Measurements from ENCODE around the gene PI4K2A. TPM values are rescaled to one million over a fixed set of nuclear protein-coding genes. Genes with fewer than 3 reads are reported as not detected.

The PI4K2A gene
- total RNA-seq, 4 donors from 2014 or later, result 11.6 to 23.5 (median 19.4) TPM

DNA sequence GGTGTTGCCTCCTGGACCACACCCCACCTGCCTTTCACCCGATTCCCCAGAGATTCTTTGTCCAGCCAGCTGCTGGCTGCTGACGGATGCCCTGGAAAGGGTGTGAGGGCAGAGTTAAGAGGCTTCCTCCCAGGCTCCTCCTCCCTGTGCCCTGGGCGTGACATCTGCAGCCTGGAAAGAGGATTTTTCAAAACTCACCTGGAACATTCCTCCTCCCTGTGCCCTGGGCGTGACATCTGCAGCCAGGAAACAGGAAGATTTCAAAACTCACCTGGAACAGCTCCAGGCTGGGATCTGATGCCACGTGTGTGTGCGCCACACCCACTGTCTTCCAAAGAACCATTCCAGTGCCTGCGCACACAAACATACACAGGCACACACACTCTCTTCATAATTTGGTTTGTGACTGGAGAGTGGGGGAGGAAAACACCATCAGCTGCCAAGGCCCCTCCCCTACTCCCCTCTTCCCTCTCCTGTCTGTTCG is 78.2 kb downstream of the PI4K2A start:
- Histone ChIP-seq H3K4me3 (no peak overlapping the region), H3K36me3 (no peaks in the 10 kb centered on the region), H3K27me3 (no peaks in the 10 kb centered on the region), H3K4me1 (peaks cover 0 to 37% (median 7%) of the 10 kb centered on the region in 4 donors), H3K9me3 (no peaks in the 10 kb centered on the region), H3K27ac (peak overlapping the region in 3 of 4 donors; percentile 54 to 89 (median 59))
- DNase-seq, result peak in 2 of 3 donors; percentile 88 to 93
- TF ChIP-seq POLR2A (IDR thresholded peaks at IDR 0.05), result peak in 1 of 2 donors; percentile 69
- TF ChIP-seq, protein P1, sequence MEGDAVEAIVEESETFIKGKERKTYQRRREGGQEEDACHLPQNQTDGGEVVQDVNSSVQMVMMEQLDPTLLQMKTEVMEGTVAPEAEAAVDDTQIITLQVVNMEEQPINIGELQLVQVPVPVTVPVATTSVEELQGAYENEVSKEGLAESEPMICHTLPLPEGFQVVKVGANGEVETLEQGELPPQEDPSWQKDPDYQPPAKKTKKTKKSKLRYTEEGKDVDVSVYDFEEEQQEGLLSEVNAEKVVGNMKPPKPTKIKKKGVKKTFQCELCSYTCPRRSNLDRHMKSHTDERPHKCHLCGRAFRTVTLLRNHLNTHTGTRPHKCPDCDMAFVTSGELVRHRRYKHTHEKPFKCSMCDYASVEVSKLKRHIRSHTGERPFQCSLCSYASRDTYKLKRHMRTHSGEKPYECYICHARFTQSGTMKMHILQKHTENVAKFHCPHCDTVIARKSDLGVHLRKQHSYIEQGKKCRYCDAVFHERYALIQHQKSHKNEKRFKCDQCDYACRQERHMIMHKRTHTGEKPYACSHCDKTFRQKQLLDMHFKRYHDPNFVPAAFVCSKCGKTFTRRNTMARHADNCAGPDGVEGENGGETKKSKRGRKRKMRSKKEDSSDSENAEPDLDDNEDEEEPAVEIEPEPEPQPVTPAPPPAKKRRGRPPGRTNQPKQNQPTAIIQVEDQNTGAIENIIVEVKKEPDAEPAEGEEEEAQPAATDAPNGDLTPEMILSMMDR (IDR thresholded peaks at IDR 0.05), result no peak

DNA sequence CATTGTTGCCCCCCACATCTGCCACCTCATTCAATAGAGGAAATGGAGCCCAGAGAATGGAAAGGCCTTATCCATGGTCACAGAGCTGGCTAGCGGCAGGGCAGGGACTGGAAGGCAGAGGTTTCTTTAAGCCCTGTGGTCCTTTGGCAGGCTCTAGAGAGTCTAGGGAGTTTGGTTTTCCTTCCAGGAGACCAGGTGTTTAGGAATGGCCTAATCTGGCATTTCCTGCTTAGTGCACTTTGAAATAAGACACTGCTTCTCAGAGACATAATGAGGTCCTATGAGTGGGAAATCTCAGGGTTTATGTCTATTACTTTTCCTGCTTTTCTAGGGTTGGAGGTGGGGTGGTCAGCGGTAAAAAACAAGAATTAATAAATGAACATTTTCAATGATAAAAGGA is 79.1 kb downstream of the PI4K2A start:
- TF ChIP-seq POLR2A (IDR thresholded peaks at IDR 0.05), result no peak
- TF ChIP-seq, protein P1 (IDR thresholded peaks at IDR 0.05), result no peak
- Histone ChIP-seq H3K27ac (peak overlapping the region in 3 of 4 donors; percentile 36 to 89 (median 54)), H3K4me1 (peaks cover 0 to 44% (median 3%) of the 10 kb centered on the region in 4 donors), H3K9me3 (no peaks in the 10 kb centered on the region), H3K36me3 (no peaks in the 10 kb centered on the region), H3K27me3 (no peaks in the 10 kb centered on the region), H3K4me3 (no peak overlapping the region)
- no peak for DNase-seq

DNA sequence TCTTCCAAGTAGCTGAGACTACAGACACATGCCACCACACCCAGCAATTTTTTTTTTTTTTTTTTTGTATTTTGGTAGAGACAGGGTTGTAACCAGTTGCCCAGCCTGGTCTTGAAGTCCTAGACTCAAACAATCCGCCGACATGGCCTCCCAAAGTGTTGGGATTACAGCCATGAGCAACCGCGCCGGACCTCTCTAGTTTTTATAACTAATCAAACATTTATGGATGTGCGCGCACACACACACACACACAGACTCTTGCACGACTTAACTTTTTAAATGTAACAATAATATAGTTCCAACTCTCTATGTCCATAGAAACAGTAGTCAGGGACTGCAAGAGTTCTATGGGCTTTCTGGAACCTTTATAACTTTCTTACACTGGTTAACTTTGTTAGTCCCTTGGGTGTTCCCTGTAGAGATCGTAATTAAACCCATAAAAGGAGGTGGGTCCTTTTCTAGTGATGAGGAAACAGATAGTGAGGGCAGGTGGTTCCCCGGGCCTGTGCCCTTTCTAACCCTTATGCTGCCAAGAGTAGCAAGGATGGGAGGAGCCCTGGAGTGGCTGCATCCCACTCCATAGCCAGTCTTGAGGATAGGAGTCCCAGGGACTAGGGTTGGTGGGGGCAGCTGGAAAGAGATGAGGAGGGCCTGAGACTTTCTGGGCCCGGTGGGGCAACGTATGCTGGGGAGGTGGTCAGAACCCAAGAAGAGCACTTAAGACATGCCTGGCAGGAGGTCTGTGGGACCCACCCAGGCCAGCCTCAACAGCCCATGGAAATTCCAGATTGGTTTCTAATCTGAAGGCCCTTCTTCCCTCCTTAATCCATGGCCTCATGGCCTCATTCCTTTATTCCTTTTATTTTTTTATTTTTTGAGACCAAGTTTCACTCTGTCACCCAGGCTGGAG is 81.7 kb downstream of the PI4K2A start:
- H3K4me3 ChIP-seq, result no peak overlapping the region

DNA sequence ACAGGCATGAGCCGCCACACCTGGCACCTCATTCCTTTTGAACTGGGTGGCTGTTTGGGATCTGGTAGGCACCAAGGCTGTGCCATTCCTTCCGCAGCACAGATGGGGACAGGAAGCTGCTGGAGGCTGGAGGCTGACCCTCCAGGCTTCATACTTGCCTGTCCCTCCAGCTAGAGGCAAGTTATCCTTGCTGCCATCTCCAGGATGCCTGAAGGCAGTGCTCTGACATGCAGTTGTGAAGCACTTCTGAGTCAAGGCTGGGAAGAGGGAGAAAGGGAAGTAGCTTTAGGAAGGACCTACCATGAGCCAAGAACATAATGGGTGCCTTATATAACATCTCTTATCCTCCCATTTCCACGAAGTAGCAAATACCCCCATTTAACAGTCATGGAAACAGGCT is 82.5 kb downstream of the PI4K2A start:
- Histone ChIP-seq H3K4me3 (no peak overlapping the region), H3K9me3 (no peaks in the 10 kb centered on the region), H3K27me3 (no peaks in the 10 kb centered on the region), H3K36me3 (no peaks in the 10 kb centered on the region), H3K4me1 (peaks cover 0 to 48% (median 2%) of the 10 kb centered on the region in 4 donors), H3K27ac (no peak overlapping the region)
- TF ChIP-seq, protein P1 (IDR thresholded peaks at IDR 0.05), result no peak
- TF ChIP-seq POLR2A (IDR thresholded peaks at IDR 0.05), result no peak
- no peak for DNase-seq

More for the DNA sequence above, 81.7 kb downstream of the PI4K2A start:
- H3K27me3 ChIP-seq, result no peaks in the 10 kb centered on the region
- TF ChIP-seq, protein P1 (IDR thresholded peaks at IDR 0.05), result no peak
- TF ChIP-seq POLR2A (IDR thresholded peaks at IDR 0.05), result peak in 1 of 2 donors; percentile 19
- peak overlapping the region in 3 of 4 donors; percentile 4 to 66 (median 48) for H3K27ac ChIP-seq
- H3K36me3 ChIP-seq, result no peaks in the 10 kb centered on the region
- H3K9me3 ChIP-seq, result no peaks in the 10 kb centered on the region
- peak in 2 of 3 donors; percentile 75 to 84 for DNase-seq
- peaks cover 0 to 53% (median 3%) of the 10 kb centered on the region in 4 donors for H3K4me1 ChIP-seq

DNA sequence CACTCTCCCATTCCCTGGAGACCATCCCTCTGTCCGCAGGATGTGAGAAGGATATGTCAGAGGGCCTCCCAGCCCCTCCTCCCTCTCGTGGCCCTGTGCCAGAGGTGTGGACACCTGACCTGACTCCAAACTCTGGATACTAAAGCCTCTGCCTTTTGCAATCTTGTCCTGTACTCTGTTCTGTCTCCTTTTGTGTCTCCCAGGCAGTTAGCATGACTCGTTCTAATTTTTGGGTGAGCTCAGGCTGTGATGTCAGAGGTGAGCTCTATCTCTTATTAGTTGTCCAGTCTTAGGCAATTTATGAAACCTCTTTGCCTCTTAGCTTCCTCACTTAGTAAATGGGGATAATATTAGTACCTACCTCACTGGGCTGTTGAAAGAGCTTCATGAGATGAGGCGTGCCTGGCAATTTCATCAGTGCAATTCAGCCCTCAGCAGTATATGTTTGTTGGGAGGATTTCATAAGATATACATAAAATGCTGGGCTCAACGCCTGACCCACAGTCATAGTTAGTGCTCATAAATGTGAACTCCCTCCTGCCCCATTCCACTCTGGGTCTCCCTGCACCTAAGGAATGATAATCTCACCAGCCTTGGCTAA is 84.0 kb downstream of the PI4K2A start:
- no peaks in the 10 kb centered on the region for H3K9me3 ChIP-seq
- H3K4me3 ChIP-seq, result no peak overlapping the region
- no peak for DNase-seq
- peaks cover 0 to 33% (median 0%) of the 10 kb centered on the region in 4 donors for H3K4me1 ChIP-seq
- no peaks in the 10 kb centered on the region for H3K27me3 ChIP-seq
- H3K36me3 ChIP-seq, result no peaks in the 10 kb centered on the region
- TF ChIP-seq, protein P1 (IDR thresholded peaks at IDR 0.05), result no peak
- no peak for TF ChIP-seq POLR2A (IDR thresholded peaks at IDR 0.05)
- peak overlapping the region in 1 of 4 donors; percentile 35 for H3K27ac ChIP-seq

Other genes with a start within 250 kb of the PI4K2A start
- gene RRP12, start 239.3 kb upstream of the PI4K2A start, total RNA-seq, result 10 to 100 TPM in 3 of 4 donors, 1 to 10 TPM in 1; 9.1 to 42.9 (median 22.5) TPM
- 100 to 1,000 TPM; 118 to 244 (median 166) TPM for gene PGAM1, start 214.5 kb upstream of the PI4K2A start, total RNA-seq
- gene EXOSC1, start 194.7 kb upstream of the PI4K2A start, total RNA-seq, result 10 to 100 TPM; 17.9 to 27.7 (median 23.0) TPM
- gene ZDHHC16, start 194.5 kb upstream of the PI4K2A start, total RNA-seq, result 10 to 100 TPM; 25.6 to 38.3 (median 28.4) TPM
- gene MMS19, start 142.2 kb upstream of the PI4K2A start, total RNA-seq, result 100 to 1,000 TPM in 1 of 4 donors, 10 to 100 TPM in 3; 80.2 to 127 (median 85.7) TPM
- 1 to 10 TPM in 2 of 4 donors, under 1 TPM in 1, not detected in 1; 0.70 to 2.5 (median 1.4) TPM for gene UBTD1, start 141.7 kb upstream of the PI4K2A start, total RNA-seq
- not detected for gene ANKRD2, start 67.9 kb upstream of the PI4K2A start, total RNA-seq
- gene HOGA1, start 56.3 kb upstream of the PI4K2A start, total RNA-seq, result under 1 TPM in 1 of 4 donors, not detected in 3; 0.40 TPM
- not detected for gene C10orf62, start 51.0 kb upstream of the PI4K2A start, total RNA-seq
- 1 to 10 TPM in 1 of 4 donors, under 1 TPM in 2, not detected in 1; 0.35 to 1.4 (median 0.54) TPM for gene MORN4, start 7.2 kb upstream of the PI4K2A start, total RNA-seq
- gene AVPI1, start 46.6 kb downstream of the PI4K2A start, total RNA-seq, result 10 to 100 TPM; 15.7 to 66.5 (median 47.4) TPM
- 10 to 100 TPM in 1 of 4 donors, 1 to 10 TPM in 3; 3.5 to 10.3 (median 7.1) TPM for gene MARVELD1, start 73.1 kb downstream of the PI4K2A start, total RNA-seq
- gene ZFYVE27, start 96.5 kb downstream of the PI4K2A start, total RNA-seq, result 100 to 1,000 TPM in 1 of 4 donors, 10 to 100 TPM in 3; 61.1 to 121 (median 89.3) TPM
- gene SFRP5, start 131.3 kb downstream of the PI4K2A start, total RNA-seq, result 10 to 100 TPM in 3 of 4 donors, not detected in 1; 18.0 to 67.3 (median 48.9) TPM
- gene GOLGA7B, start 209.2 kb downstream of the PI4K2A start, total RNA-seq, result under 1 TPM; 0.27 to 0.88 (median 0.79) TPM